Measurements from ENCODE around the gene JADE1. TPM values are rescaled to one million over a fixed set of nuclear protein-coding genes. Genes with fewer than 3 reads are reported as not detected.

Gene JADE1
- polyA plus RNA-seq, 1 donor (not counting 4 experiments of a cell fraction or from before 2014, with no cell fraction given), result 2.8 TPM

DNA sequence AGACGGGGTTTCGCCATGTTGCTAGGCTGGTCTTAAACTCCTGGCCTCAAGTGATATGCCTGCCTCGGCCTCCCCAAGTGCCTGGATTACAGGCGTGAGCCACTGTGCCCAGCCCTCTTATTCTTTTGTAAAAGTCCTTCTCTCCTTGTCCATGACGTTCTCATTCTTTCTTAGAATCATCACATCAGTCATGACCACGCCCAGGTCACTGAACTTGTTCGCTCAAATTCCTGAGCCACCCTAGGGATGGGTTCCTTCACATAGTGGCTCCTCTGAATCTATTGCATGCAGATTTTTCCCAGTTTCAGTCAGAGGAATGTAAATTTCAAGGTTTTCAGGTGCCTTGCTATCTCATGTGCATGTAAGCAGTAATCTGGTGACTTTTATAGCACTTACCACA lies 15.7 kb downstream of the JADE1 start:
- dilution Hi-C loops (cut with MboI; ENCODE audit: extremely low pct_ligation_motif_present, low sequenced_read_pairs), result no loop called here
- no peak for FAIRE-seq

DNA sequence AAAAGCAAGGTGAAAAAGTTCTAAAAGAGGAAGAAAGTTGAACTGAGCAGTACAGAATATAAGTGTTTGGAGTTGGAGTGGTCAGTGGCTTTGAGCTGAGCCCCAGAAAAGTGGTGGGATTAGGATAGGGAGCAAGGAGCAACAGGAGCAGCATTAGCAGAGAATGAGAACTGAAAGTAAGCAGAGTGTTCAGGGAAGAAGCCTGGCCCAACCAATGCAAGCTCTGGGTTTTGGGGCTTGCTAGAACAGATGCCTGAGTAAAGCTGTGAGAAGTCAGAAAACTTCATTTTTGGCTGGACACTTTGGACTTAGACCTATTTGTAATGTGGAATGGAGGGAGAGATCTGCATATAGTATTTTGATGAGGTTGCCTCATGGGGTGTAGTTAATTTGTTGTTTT lies 17.8 kb downstream of the JADE1 start:
- Histone ChIP-seq H3K27me3 (ENCODE audit: control insufficient read depth, extremely low read depth, insufficient read depth, low read length) (no peaks in the 10 kb centered on the region), H3K27ac (ENCODE audit: control insufficient read depth, insufficient read depth, low read length) (no peak overlapping the region), H3K79me2 (ENCODE audit: control insufficient read depth, insufficient read depth, low read length) (peaks cover 6% of the 10 kb centered on the region), H3K9me1 (ENCODE audit: control insufficient read depth, extremely low read depth, insufficient read depth, low read length) (no peaks in the 10 kb centered on the region), H3K4me3 (ENCODE audit: control insufficient read depth in 2 of 3, extremely low read depth in 1 of 3, insufficient read depth in 2 of 3, low read depth in 1 of 3, low read length in 3 of 3) (no peak overlapping the region), H2AFZ (ENCODE audit: control insufficient read depth, low read length) (no peak overlapping the region), H3K4me1 (ENCODE audit: control insufficient read depth, extremely low read depth, insufficient read depth, low read length) (peaks cover 24% of the 10 kb centered on the region), H3K9me3 (ENCODE audit: control insufficient read depth, low read depth, low read length) (no peaks in the 10 kb centered on the region), H3K36me3 (ENCODE audit: control insufficient read depth in 2 of 2, extremely low read depth in 1 of 2, insufficient read depth in 2 of 2, low read length in 2 of 2) (no peaks in the 10 kb centered on the region), H3K4me2 (ENCODE audit: control insufficient read depth, extremely low read depth, insufficient read depth, low read depth, low read length) (no peak overlapping the region), H4K20me1 (ENCODE audit: control insufficient read depth, extremely low read depth, insufficient read depth, low read length) (no peaks in the 10 kb centered on the region), H3K9ac (ENCODE audit: control insufficient read depth, extremely low read depth, insufficient read depth, low read length) (no peak overlapping the region)
- no peak for DNase-seq (ENCODE audit: low read depth, low spot score)
- FAIRE-seq, result no peak
- TF ChIP-seq EZH2 (IDR thresholded peaks at IDR 0.05; ENCODE audit: low read length), result no peak
- TF ChIP-seq, protein P1, sequence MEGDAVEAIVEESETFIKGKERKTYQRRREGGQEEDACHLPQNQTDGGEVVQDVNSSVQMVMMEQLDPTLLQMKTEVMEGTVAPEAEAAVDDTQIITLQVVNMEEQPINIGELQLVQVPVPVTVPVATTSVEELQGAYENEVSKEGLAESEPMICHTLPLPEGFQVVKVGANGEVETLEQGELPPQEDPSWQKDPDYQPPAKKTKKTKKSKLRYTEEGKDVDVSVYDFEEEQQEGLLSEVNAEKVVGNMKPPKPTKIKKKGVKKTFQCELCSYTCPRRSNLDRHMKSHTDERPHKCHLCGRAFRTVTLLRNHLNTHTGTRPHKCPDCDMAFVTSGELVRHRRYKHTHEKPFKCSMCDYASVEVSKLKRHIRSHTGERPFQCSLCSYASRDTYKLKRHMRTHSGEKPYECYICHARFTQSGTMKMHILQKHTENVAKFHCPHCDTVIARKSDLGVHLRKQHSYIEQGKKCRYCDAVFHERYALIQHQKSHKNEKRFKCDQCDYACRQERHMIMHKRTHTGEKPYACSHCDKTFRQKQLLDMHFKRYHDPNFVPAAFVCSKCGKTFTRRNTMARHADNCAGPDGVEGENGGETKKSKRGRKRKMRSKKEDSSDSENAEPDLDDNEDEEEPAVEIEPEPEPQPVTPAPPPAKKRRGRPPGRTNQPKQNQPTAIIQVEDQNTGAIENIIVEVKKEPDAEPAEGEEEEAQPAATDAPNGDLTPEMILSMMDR (optimal IDR thresholded peaks at IDR 0.05 in 1 of 3, IDR thresholded peaks at IDR 0.05 in 1 of 3, conservative IDR thresholded peaks at IDR 0.05 in 1 of 3; ENCODE audit: extremely low read depth in 1 of 3, insufficient read depth in 2 of 3, low read length in 3 of 3), result no peak
- dilution Hi-C loops (cut with MboI; ENCODE audit: extremely low pct_ligation_motif_present, low sequenced_read_pairs), result no loop called here

More for the DNA sequence above, 15.7 kb downstream of the JADE1 start:
- H3K27ac ChIP-seq (ENCODE audit: control insufficient read depth, insufficient read depth, low read length), result peak overlapping the region; percentile 18
- H3K79me2 ChIP-seq (ENCODE audit: control insufficient read depth, insufficient read depth, low read length), result peaks cover 10% of the 10 kb centered on the region
- no peak overlapping the region for H3K9ac ChIP-seq (ENCODE audit: control insufficient read depth, extremely low read depth, insufficient read depth, low read length)
- no peaks in the 10 kb centered on the region for H3K9me1 ChIP-seq (ENCODE audit: control insufficient read depth, extremely low read depth, insufficient read depth, low read length)
- H3K27me3 ChIP-seq (ENCODE audit: control insufficient read depth, extremely low read depth, insufficient read depth, low read length), result no peaks in the 10 kb centered on the region
- H3K9me3 ChIP-seq (ENCODE audit: control insufficient read depth, low read depth, low read length), result no peaks in the 10 kb centered on the region
- peak overlapping the region; percentile 29 for H3K4me2 ChIP-seq (ENCODE audit: control insufficient read depth, extremely low read depth, insufficient read depth, low read depth, low read length)
- H3K4me3 ChIP-seq (ENCODE audit: control insufficient read depth in 2 of 3, extremely low read depth in 1 of 3, insufficient read depth in 2 of 3, low read depth in 1 of 3, low read length in 3 of 3), result no peak overlapping the region
- no peak overlapping the region for H2AFZ ChIP-seq (ENCODE audit: control insufficient read depth, low read length)
- H3K4me1 ChIP-seq (ENCODE audit: control insufficient read depth, extremely low read depth, insufficient read depth, low read length), result peaks cover 24% of the 10 kb centered on the region
- no peaks in the 10 kb centered on the region for H4K20me1 ChIP-seq (ENCODE audit: control insufficient read depth, extremely low read depth, insufficient read depth, low read length)
- TF ChIP-seq, protein P1 (optimal IDR thresholded peaks at IDR 0.05 in 1 of 3, IDR thresholded peaks at IDR 0.05 in 1 of 3, conservative IDR thresholded peaks at IDR 0.05 in 1 of 3; ENCODE audit: extremely low read depth in 1 of 3, insufficient read depth in 2 of 3, low read length in 3 of 3), result no peak
- TF ChIP-seq EZH2 (IDR thresholded peaks at IDR 0.05; ENCODE audit: low read length), result no peak
- H3K36me3 ChIP-seq (ENCODE audit: control insufficient read depth in 2 of 2, extremely low read depth in 1 of 2, insufficient read depth in 2 of 2, low read length in 2 of 2), result no peaks in the 10 kb centered on the region
- DNase-seq (ENCODE audit: low read depth, low spot score), result no peak

All from keratinocyte (primary cell).